NCI-H1436 treated with DMSO at 0.1 percent for 48 hours (cell line): Measurements from ENCODE around the gene CUL7.

Experiments used
- DNase-seq: peaks from one replicate; lab custom pipeline; 2025; lab: John Stamatoyannopoulos, UW

CUL7 gene

DNA sequence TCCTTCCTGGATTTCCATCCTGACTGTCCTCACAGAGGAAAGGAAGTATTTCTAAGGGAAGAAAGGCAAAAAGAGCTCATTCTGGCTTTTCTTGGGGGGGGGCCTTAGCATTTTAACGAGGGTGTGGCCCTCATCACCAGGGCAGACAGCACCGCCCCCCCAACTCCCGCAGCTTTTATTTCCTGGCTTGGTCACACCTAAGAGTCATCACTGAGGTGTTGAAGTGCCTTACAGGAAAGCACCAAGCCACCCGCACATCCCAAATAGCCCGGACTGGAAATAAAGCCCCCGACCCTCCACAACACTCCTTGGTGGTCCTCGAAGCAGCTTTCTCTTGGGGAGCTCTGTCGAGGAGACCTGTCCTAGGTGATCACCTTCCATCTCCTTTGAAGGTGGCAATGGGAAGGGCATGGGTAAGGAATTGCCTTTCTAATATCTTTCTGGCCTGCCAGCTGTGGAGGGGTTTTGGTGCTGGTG, 23.7 kb upstream of the CUL7 start:
- DNase-seq = no peak

DNA sequence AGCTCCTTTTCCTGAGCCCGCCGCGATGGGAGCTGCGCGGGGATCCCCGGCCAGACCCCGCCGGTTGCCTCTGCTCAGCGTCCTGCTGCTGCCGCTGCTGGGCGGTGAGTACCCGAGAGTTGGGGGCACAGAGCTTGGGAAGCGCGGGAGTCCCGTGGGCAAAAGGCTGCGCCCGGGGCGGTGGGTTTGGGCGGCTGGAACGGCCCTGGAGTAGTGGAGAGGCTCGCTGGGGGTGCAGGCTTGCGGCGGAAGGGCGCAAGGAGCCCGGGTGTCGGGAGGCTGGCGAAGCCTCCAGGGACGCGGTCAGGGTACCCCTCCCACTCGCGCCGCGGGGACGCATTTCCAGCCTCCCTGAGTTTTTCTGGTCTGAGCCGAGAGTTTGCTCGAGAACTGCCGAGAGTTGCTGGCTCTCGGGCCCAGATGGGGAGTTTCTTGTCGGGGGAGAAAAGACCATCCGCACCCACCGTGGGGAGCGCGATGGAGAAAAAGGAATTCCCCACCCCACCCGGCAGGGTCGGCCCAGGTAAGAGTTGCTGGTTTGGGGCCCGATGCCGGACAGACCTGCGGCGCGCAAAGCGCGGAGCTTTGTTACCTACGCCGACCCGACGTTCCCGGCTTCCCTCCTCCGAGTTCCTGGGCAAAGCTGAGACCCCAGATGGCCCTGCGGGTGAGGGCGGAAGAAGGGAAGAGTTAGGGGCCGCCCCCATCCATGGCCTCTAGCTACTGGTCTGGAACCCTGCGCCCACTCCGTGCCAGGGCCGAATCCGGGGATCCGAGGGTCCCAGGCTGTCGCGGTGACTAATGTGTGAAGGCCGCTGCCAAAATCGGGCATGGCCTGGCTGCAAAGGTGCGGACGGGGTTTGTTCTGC, 23.0 kb upstream of the CUL7 start:
- no peak for DNase-seq

GRCh38 chr6:43075670-43076463, 22.2 kb upstream of the CUL7 start, which contains the start of gene PTK7:
PTK7 (plus strand) TSS chr6:43076314; CDS start chr6:43076489, 175 bp downstream.
- DNase-seq = no peak

DNA sequence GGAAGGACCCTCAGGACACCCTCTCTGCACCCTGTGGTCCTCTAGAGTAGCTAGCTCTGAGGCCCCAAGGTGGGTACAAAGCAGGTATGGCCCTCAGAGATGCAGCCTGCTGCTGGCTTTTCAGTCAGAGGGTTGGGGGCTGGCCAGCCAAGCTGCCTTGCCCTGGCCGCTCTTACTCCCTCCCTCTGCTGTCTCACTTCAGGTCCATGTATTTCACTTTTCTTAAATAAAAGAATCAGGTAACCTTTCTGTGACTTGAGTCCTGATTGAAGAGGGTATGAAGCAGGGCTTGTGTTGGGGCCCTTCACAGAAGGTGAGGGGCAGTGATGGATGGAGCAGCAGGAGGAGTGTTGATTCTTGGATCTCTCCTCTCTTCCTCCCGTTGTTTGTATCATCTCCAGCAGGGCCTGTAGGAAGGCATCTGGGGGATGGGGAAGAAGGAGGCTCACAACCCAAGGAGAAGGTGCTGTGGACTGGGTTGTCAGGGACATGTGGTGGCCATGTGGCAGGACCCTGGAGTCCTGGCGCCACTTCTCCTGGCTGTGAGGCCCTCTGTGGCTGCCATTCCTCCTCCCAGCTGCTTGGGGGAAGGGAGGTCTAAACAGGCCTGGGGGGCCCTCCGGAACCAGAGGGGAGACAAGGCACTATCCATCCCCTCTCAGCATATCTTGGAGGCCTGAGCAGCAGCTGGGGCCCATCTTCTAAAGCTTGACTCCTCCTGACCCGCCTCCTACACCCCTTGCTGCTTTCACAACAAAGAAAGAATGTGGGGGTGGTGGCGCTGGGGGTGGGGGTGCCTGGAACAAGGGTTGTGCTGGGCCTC, 21.4 kb upstream of the CUL7 start:
- DNase-seq = no peak

DNA sequence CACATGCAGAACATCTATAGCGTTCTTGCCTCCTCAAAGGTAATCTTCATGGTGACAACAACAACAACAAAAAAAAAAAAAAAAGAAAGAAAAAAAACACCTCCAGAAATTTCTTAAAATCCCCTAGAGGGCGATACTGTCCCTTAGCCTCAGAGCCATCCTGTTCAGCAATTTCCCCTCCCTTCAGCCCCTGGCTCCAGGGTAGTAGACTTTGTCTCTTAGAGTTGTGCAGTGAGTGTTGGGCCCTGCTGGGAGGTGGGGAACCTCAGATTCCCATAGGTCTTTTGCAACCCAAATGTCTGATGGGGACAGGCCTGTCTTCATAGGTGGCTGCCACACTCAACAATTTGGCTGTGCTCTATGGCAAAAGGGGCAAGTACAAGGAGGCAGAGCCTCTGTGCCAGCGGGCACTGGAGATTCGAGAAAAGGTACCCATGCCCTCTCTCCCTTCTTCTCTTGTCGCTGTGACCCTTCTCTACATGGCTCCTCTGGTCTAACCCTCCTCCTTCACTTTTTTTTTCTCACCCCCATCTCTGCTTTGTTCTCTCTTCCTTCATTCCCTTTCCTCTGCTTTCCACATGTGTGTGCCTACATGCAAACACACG, 16.5 kb upstream of the CUL7 start:
- DNase-seq = no peak

DNA sequence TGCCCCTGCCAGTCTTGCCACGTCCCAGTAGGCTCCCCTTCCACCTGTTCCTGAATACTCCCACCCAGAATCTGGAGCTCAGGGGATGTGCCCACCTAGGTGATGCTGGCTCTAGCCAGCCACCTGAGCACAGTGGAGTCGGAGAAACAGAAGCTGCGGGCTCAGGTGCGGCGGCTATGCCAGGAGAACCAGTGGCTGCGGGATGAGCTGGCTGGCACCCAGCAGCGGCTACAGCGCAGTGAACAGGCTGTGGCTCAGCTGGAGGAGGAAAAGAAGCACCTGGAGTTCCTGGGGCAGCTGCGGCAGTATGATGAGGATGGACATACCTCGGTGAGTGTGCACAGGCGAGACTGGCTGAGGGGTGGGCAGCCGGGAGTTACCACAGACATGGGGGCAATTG, 9.2 kb upstream of the CUL7 start:
- DNase-seq = no peak

DNA sequence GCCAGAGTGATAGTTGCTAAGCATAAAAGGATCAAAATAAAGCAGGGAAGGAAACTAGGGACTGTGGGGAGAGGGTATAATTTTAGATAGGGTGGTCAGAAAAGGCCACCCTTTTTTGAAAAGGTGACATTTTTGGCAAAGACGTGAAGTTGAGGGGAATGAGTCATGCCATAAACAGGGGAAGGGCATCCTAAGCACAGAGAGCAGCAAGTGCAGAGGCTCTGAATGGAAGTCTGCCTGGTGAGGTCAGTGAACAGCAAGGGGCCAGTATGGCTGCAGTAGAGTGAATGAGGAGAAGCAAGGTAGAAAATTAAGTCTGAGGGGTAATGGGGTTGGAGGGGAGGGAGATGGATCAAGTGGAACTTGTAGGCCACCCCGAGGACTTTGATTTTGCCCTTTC, 8.2 kb upstream of the CUL7 start:
- DNase-seq = no peak

DNA sequence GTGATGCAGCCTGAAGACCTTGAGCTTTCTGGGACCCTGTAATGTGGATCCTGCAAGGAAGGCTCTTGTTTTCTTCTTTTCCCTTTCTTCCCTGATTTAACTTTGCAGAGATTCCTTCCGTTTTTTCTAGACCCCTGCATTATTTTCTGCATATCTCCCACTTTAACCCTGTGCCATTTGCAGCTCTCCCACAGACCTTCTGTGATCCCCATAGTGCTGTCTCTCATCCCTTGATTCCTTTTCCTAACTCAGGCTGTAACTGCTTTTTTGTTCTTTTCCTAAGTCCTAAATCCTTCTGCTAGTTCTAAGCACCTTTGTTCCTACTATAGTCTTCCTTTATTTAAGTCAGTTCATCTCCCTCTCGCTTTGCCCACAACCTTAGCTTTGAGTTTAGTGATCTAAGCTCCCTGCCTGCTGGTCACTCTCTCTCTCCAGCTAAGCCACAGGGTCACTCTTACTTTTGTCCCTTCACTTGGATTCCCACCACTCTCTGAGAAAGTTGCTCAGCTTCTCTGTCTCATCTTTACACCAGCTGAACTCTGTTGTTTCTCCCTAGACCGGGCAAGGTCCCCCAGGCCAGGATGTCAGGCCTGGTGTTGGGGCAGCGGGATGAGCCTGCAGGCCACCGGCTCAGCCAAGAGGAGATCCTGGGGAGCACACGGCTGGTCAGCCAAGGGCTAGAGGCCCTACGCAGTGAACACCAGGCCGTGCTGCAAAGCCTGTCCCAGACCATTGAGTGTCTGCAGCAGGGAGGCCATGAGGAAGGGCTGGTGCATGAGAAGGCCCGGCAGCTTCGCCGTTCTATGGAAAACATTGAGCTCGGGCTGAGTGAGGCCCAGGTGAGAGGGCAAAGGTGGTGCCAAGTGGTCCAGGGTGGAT, 7.3 kb upstream of the CUL7 start:
- DNase-seq = no peak

DNA sequence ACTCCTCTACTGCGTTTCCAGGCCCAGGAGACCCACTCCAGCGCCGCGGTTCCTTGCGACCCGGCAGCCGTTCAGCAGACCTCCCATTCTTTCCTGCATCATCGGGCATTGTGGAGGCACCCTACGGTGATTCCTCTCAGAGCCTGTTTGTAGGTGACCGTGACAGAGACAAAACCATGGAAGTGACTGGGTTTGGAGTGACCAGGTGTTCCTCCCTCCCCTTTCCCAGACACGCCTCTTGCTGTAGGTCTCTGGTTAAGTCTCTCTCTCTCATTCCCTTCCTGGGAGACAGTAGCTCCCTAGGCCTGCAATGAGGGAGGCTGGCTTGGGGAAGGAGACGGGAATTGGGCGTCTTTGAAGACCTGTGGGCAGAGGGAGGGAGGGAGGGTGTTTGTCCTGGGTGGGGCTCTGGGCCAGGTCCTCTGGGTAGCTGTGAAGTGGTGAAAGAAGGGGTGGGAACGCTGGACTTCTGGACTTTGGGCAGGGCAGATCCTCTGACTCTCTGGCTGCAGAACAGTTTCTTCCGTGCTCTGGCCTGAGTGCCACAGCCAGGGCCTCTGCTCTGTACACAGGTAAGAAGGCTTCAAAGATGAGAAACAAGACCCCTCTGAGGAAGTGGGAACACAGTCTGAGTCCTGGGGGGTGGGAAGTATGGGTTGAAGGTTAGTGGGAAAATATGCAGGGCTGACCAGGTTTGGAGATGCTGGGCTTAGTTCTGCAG, 6.5 kb upstream of the CUL7 start:
- no peak for DNase-seq

DNA sequence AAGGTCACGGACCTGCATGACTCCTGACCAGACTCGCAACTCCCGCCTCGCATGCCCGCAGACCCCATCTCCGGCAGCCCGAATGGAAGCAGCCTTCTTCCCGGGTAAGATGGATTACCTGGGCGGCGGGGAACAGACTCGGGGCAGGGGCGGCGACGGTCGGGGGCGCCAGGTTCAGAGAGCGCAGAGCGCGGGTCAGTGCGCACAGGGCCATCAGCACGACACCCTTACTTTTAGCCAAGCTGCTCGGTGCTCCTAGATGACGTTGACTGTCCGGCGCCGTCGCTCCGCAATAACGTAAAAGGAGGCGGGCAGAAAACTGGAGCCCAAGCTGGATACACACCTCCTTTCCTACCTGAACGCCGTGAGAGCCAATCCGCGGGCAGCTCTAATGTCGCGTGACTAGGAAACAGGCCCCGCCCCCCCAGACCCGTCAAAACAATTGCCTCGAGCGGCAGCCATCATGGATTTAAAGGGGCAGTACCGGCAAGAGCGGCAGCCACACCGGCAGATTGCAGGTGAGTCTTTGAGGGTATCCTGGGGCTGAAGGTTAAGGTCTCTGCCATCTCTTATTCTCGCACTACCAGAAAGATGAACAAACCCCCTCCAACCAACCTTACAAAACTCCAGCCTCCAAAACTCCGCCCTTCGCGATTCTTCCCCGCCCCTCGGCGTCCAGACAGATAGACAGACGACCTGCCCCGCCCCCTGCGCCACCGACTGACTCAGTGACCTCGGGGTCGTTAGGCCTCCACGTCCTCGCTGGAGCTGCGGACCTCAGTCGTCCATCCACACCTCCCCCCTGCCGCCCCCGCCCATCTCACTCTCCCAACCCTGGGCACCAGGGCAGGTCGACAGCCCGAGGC, 5.8 kb upstream of the CUL7 start, which contains the start of the genes KLC4 and MRPL2:
Gene KLC4 (plus strand): TSS at position 464 of the 866 bp plus-strand sequence. CDS start 1,705 bp downstream, outside the sequence.
Gene MRPL2 (minus strand): TSS at position 267 of the 866 bp plus-strand sequence. CDS start 53 bp downstream, at position 214.
- DNase-seq = peak; percentile 97

DNA sequence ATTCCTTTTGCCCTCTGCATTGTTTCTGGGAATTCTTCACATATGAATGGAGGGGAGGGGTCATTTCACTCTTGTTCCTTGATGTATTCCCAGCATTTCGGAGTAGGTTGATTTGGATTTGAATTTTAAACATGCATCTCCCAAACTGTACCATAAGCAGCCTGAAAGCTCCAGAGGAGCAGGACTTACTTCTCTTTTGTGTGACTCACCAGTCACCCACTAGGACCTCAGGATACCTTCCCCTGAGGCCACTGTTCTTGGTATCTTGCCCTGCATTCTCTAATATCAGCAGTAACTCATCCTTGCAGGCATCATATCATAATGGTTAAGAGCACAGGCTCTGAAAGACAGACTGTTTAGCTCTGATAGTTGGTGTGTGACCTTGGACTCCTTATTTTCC, 4.9 kb upstream of the CUL7 start:
- no peak for DNase-seq

DNA sequence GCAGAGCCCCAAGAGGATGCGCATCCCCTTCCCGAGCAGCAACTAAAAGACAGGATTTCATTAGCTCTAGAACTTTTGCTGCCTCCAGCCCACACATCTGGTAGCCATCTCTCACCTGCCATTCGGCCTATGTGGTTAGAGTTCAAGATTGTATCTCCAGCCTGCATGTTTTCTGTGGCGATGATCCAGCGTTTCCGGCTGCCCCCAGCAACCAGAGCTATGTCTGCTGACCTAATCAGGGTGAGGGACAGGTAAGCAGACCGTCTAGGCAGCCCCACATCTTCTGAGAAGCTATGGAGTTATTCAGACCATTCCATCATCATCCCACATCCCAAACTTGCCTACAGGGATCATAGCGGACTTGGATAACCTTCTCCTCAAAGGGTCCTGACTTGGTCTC, 2.3 kb upstream of the CUL7 start:
- DNase-seq = no peak

- DNase-seq = no peak
These were observed 724 bp upstream of the CUL7 start for GRCh38 chr6:43054206-43054943.

- DNase-seq = no peak
These were observed 658 bp downstream of the CUL7 start for GRCh38 chr6:43052842-43053544.

GRCh38 chr6:43052225-43052841, 1.3 kb downstream of the CUL7 start:
- DNase-seq = no peak

DNA sequence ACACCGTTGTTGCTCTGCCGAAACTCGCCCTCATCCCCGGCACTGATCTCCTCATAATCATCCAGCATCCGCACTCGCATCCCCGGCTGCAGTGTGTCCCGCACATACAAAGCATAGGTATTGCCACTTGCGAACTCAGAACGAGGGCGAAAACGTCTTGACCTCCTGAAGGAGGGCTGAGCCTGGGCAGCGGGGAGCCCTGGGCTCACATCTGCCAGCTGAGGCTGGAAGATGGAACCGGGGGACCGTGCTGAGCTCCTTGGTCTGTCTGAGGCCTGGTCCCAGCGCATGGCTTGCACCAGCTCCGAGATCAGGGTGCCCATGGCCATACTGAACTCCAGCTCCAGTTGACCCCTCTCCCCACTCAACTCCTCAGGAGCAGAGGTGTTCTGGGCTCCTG, 2.7 kb downstream of the CUL7 start:
- no peak for DNase-seq

DNA sequence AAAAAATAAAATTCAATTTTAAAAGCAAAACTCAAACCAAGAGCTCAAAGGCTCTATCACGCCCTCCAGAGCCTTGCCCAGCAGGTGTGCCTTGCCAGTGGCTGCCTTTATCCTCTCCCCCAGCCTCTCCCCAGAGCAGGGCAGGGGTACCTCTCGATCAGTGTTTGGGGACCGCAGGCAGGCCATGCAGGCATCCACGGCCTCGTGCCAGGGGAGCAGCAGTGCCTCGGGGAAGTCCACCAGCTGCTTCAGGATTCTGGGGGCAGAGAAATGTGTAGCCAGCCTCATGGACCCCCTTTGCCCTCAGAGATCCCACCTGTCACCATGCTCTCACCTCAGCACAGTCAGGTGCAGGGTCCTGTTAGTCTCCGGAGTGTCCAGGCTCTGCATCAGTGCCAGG, 5.7 kb downstream of the CUL7 start:
- no peak for DNase-seq
